Neural progenitor cell (in vitro differentiated cells): ENCODE measurements around the gene SLC29A1. TPM values are rescaled to one million over a fixed set of nuclear protein-coding genes. Genes with fewer than 3 reads are reported as not detected.

Source experiments
- DNase-seq: peaks from one replicate; pipeline ENCODE4 v3.0.0-alpha.2; 2016; ENCODE audit warnings: low spot score
- H2AFZ ChIP-seq: fragments of 200-600 bp; sonication (generic); replicated peaks from 2 replicates; pipeline ENCODE4 v1.6.1; 2016; ENCODE audit warnings: antibody characterized with exemption
- H3F3A ChIP-seq: fragments of 200-600 bp; sonication (generic); 2 replicates; pipeline ENCODE4 v1.6.1; 2016; ENCODE audit warnings: antibody characterized with exemption, low read depth
- H3K27ac ChIP-seq: fragments of 200-600 bp; sonication (generic); 2 replicates; pipeline ENCODE4 v1.5.1; 2016; ENCODE audit warnings: mild to moderate bottlenecking
- H3K27me3 ChIP-seq: fragments of 200-600 bp; sonication (generic); 2 replicates; pipeline ENCODE4 v1.6.1; 2016; ENCODE audit warnings: mild to moderate bottlenecking, moderate library complexity
- H3K36me3 ChIP-seq: fragments of 200-600 bp; sonication (generic); 2 replicates; pipeline ENCODE4 v1.5.1; 2016
- H3K4me1 ChIP-seq: fragments of 200-600 bp; sonication (generic); 2 replicates; pipeline ENCODE4 v1.6.1; 2016; ENCODE audit warnings: mixed run types
- H3K4me2 ChIP-seq: fragments of 200-600 bp; sonication (generic); 2 replicates; pipeline ENCODE4 v1.6.1; 2016
- H3K4me3 ChIP-seq: fragments of 200-600 bp; sonication (generic); 2 replicates; pipeline ENCODE4 v1.5.1; 2016
- H3K79me2 ChIP-seq: fragments of 200-600 bp; sonication (generic); 2 replicates; pipeline ENCODE4 v1.6.1; 2016; ENCODE audit warnings: low read depth
- H3K9ac ChIP-seq: fragments of 200-600 bp; sonication (generic); 2 replicates; pipeline ENCODE4 v1.6.1; 2016
- H3K9me3 ChIP-seq: fragments of 200-600 bp; sonication (generic); 2 replicates; pipeline ENCODE4 v1.5.1; 2016; ENCODE audit warnings: low read depth
- H4K20me1 ChIP-seq: fragments of 200-600 bp; sonication (generic); 2 replicates; pipeline ENCODE4 v1.6.1; 2016; ENCODE audit warnings: low read depth
- H3K27ac Mint-ChIP-seq: 3 replicates; pipeline ENCODE4 v1.8.0; 2021; ENCODE audit warnings: mixed read lengths
- H3K27me3 Mint-ChIP-seq: 2 replicates; pipeline ENCODE4 v1.8.0; 2022; ENCODE audit warnings: low read depth, mild to moderate bottlenecking, inconsistent platforms, moderate library complexity, mixed read lengths; ENCODE audit not compliant: insufficient read depth
- H3K36me3 Mint-ChIP-seq: 3 replicates; pipeline ENCODE4 v1.8.0; 2021; ENCODE audit warnings: mixed read lengths
- H3K4me1 Mint-ChIP-seq: 3 replicates; pipeline ENCODE4 v1.8.0; 2021; ENCODE audit warnings: mixed read lengths
- H3K4me3 Mint-ChIP-seq: 3 replicates; pipeline ENCODE4 v1.8.0; 2021; ENCODE audit warnings: mild to moderate bottlenecking, moderate library complexity, mixed read lengths
- H3K9me3 Mint-ChIP-seq: 3 replicates; pipeline ENCODE4 v1.8.0; 2020; ENCODE audit warnings: mixed read lengths
- EZH2 ChIP-seq: fragments of 200-600 bp; sonication (generic); IDR thresholded peaks from 2 replicates; pipeline ENCODE4 v1.6.1; 2017; ENCODE audit warnings: antibody characterized with exemption, mild to moderate bottlenecking, moderate library complexity
- EZH2phosphoT487 ChIP-seq: fragments of 200-600 bp; sonication (generic); IDR thresholded peaks from 2 replicates; pipeline ENCODE4 v1.6.1; 2017; ENCODE audit warnings: antibody characterized with exemption
- total RNA-seq: library from RNA; depleted of rRNA; stranded (reverse); fragments of >200 nt; gene quantifications from 2 replicates; pipeline ENCODE4 v1.2.3, GENCODE V29; 2015; ENCODE audit warnings: low replicate concordance
- TF ChIP-seq, protein P1 (sequence below): fragments of 200-600 bp; sonication (generic); IDR thresholded peaks from 2 replicates; pipeline ENCODE4 v1.5.1; 2017; ENCODE audit warnings: antibody characterized with exemption, mild to moderate bottlenecking

SLC29A1 gene
- total RNA-seq, 1 donor from 2014 or later, result 34.8 TPM

DNA sequence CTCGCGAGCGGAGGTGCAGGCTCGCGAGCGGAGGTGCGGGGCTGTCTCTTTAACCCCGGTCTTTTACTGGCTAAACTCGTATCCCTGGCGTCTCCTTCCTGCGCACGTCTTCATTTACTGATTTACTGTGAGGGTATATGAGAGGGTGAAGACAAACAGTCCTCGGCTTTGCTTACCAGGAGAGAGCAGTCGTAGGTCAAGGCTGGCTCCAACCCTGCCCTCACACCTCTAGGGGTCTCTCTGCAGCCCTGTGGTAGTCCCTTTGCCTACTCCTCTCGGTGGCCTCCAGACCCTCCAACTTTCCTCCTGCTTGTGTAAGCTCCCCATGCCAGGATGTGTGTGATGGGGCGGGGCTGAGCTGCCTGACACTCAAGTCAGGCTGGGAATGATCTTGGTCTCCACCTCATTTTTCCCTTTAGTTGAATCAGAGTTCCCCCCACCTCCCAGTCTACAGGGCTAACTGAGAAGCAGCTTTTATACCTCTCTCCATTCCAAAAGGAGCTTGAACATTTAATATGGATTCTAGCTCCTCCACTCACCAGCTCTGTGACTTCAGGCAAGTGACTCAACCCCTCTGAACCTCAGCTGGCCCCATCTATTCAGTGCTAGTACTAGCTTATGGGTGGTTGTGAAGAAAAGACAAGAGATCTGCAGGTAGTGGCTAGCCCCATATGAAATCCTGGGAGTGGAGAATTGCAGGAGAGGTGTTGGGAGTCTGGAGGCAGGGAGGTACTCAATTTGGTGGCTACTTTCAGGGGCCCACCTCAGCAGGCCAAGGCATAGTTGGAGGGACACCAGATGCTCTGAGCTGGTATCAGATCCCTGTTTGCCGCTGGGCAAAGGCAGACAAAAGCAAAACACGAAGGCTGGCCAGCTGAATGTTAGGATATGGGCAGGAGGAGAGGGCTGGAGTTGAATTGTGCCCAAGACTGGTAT is 902 bp downstream of the SLC29A1 start:
- H3F3A ChIP-seq, result peaks cover 49% of the 10 kb centered on the region
- peaks cover 53% of the 10 kb centered on the region for H3K4me1 ChIP-seq
- Mint-ChIP-seq H3K4me3 (peak overlapping the region; percentile 92), H3K9me3 (no peaks in the 10 kb centered on the region), H3K4me1 (peaks cover 55% of the 10 kb centered on the region), H3K36me3 (peaks cover 3% of the 10 kb centered on the region), H3K27me3 (no peaks in the 10 kb centered on the region), H3K27ac (peak overlapping the region; percentile 34)
- H3K4me2 ChIP-seq, result peak overlapping the region; percentile 86
- H3K9ac ChIP-seq, result no peak overlapping the region
- no peak for TF ChIP-seq EZH2phosphoT487
- TF ChIP-seq, protein P1, sequence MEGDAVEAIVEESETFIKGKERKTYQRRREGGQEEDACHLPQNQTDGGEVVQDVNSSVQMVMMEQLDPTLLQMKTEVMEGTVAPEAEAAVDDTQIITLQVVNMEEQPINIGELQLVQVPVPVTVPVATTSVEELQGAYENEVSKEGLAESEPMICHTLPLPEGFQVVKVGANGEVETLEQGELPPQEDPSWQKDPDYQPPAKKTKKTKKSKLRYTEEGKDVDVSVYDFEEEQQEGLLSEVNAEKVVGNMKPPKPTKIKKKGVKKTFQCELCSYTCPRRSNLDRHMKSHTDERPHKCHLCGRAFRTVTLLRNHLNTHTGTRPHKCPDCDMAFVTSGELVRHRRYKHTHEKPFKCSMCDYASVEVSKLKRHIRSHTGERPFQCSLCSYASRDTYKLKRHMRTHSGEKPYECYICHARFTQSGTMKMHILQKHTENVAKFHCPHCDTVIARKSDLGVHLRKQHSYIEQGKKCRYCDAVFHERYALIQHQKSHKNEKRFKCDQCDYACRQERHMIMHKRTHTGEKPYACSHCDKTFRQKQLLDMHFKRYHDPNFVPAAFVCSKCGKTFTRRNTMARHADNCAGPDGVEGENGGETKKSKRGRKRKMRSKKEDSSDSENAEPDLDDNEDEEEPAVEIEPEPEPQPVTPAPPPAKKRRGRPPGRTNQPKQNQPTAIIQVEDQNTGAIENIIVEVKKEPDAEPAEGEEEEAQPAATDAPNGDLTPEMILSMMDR, result no peak
- no peak for TF ChIP-seq EZH2
- H3K4me3 ChIP-seq, result peak overlapping the region; percentile 57
- H3K36me3 ChIP-seq, result no peaks in the 10 kb centered on the region
- H2AFZ ChIP-seq, result no peak overlapping the region
- no peaks in the 10 kb centered on the region for H3K27me3 ChIP-seq
- peaks cover 31% of the 10 kb centered on the region for H3K79me2 ChIP-seq
- no peak for DNase-seq
- peaks cover 41% of the 10 kb centered on the region for H4K20me1 ChIP-seq
- no peak overlapping the region for H3K27ac ChIP-seq
- H3K9me3 ChIP-seq, result no peaks in the 10 kb centered on the region

DNA sequence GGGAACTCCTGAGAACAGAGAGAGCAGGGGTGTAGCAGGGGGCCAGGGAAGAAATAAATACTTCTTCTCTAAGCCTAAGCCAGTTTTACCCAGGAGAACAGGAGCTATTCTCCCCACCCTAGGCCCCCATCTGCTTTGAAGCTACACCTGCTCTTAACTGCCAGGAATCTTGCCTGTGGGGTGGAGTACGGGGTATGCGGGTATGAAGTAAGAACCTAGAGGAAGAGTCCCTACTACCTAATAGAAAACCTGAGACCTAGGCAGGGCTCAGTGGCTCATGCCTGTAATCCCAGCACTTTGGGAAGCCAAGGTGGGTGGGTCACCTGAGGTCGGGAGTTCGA is 1.5 kb downstream of the SLC29A1 start:
- Histone ChIP-seq H3K9me3 (no peaks in the 10 kb centered on the region), H3K9ac (no peak overlapping the region), H3K4me1 (peaks cover 51% of the 10 kb centered on the region), H3K4me2 (peak overlapping the region; percentile 86), H3K27ac (no peak overlapping the region), H3F3A (peaks cover 43% of the 10 kb centered on the region), H3K36me3 (no peaks in the 10 kb centered on the region), H3K79me2 (peaks cover 31% of the 10 kb centered on the region), H2AFZ (no peak overlapping the region), H3K27me3 (no peaks in the 10 kb centered on the region), H3K4me3 (peak overlapping the region; percentile 57), H4K20me1 (peaks cover 41% of the 10 kb centered on the region)
- Mint-ChIP-seq H3K4me3 (peak overlapping the region; percentile 92), H3K27ac (peak overlapping the region; percentile 34), H3K4me1 (peaks cover 52% of the 10 kb centered on the region), H3K36me3 (peaks cover 3% of the 10 kb centered on the region), H3K27me3 (no peaks in the 10 kb centered on the region), H3K9me3 (no peaks in the 10 kb centered on the region)
- no peak for TF ChIP-seq EZH2
- no peak for DNase-seq

DNA sequence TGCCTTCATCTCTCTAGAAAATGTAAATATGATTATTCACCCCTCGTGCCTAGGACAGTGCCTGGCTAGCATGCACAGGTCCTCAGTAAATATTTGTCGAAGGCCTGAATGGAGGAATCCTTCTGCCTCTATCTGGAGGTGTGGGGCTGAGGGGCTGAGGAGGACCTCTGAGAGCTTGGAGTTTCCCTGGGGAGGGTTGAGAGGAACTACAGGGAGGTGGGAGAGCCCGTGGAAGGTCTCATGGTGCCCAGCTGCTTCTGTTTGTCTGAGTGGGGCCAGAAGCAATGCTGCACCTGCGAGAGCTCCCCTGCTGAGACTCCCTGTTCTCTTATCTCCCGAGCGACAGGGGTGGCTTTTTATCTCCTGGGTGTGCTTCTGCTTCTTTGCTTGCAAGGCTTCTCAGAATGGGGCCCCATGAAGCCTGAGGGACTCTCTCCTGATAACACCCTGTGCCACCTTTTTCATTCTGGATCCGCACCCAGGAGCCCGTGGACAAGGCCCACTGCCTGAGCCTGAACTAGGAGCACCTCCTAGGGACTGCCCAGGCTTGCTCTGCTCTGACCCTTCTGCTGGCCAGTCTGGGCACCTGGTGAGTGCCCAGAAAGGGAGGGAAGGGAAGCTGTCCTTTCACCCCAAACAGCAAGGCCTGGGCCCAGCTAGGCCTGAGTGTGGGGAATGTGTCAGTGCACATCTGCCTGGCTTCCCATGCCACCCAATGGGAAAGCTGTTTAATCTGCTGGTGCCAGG is 2.4 kb downstream of the SLC29A1 start:
- peaks cover 41% of the 10 kb centered on the region for H4K20me1 ChIP-seq
- Mint-ChIP-seq H3K27ac (no peak overlapping the region), H3K9me3 (no peaks in the 10 kb centered on the region), H3K4me1 (peaks cover 51% of the 10 kb centered on the region), H3K4me3 (peak overlapping the region; percentile 73), H3K36me3 (peaks cover 4% of the 10 kb centered on the region), H3K27me3 (no peaks in the 10 kb centered on the region)
- peak overlapping the region; percentile 61 for H3K4me2 ChIP-seq
- H3K27ac ChIP-seq, result no peak overlapping the region
- no peaks in the 10 kb centered on the region for H3K36me3 ChIP-seq
- peaks cover 49% of the 10 kb centered on the region for H3K4me1 ChIP-seq
- H3K27me3 ChIP-seq, result no peaks in the 10 kb centered on the region
- TF ChIP-seq, protein P1, result no peak
- TF ChIP-seq EZH2, result no peak
- TF ChIP-seq EZH2phosphoT487, result no peak
- H3K79me2 ChIP-seq, result peaks cover 31% of the 10 kb centered on the region
- H3F3A ChIP-seq, result peaks cover 35% of the 10 kb centered on the region
- no peak for DNase-seq
- no peak overlapping the region for H3K4me3 ChIP-seq
- H2AFZ ChIP-seq, result no peak overlapping the region
- no peak overlapping the region for H3K9ac ChIP-seq
- no peaks in the 10 kb centered on the region for H3K9me3 ChIP-seq
